Activated T-helper 9 cell treated with anti-CD3 and anti-CD28 coated beads, Interleukin-2, amount 50 U/mL, for 16 hours (primary cell): ENCODE results near the gene MSLN.

Source experiments
- DNase-seq: peaks from one replicate; pipeline ENCODE4 v3.0.0-alpha.2; 2020; ENCODE audit warnings: low read depth

The MSLN gene

GRCh38 chr16:793414-793813, 32.9 kb downstream of the MSLN start:
- DNase-seq, result no peak

GRCh38 chr16:794091-794822, 33.7 kb downstream of the MSLN start:
- no peak for DNase-seq

- DNase-seq, result no peak
These were observed 34.4 kb downstream of the MSLN start for GRCh38 chr16:794853-795466.

GRCh38 chr16:795580-796229, 35.2 kb downstream of the MSLN start:
- no peak for DNase-seq

GRCh38 chr16:796296-797119, 36.0 kb downstream of the MSLN start:
- DNase-seq, result no peak

- no peak for DNase-seq
These were observed 36.5 kb downstream of the MSLN start for GRCh38 chr16:797120-797420.

GRCh38 chr16:797686-798085, 37.2 kb downstream of the MSLN start:
- DNase-seq, result no peak

- no peak for DNase-seq
These were observed 38.1 kb downstream of the MSLN start for GRCh38 chr16:798666-799065.

- DNase-seq, result no peak
These were observed 38.8 kb downstream of the MSLN start for GRCh38 chr16:799111-799947.

GRCh38 chr16:799948-800833, 39.7 kb downstream of the MSLN start, which contains the start of gene GNG13:
TSS of gene GNG13 (minus strand) at chr16:800734. CDS start at chr16:799077, 1,657 bp downstream.
- no peak for DNase-seq

GRCh38 chr16:800834-801511, 40.4 kb downstream of the MSLN start:
- DNase-seq, result no peak

GRCh38 chr16:801584-802363, 41.2 kb downstream of the MSLN start:
- no peak for DNase-seq

- DNase-seq, result no peak
These were observed 41.9 kb downstream of the MSLN start for GRCh38 chr16:802461-802860.

GRCh38 chr16:802914-803753, 42.6 kb downstream of the MSLN start:
- DNase-seq, result no peak

GRCh38 chr16:803754-804080, 43.2 kb downstream of the MSLN start:
- DNase-seq, result no peak

GRCh38 chr16:804193-805048, 43.9 kb downstream of the MSLN start:
- DNase-seq, result no peak

GRCh38 chr16:805474-805873, 44.9 kb downstream of the MSLN start:
- no peak for DNase-seq
